RWPE2 (cell line): Measurements from ENCODE around the gene LAMTOR3.
A peak's percentile ranks its signal among the peaks of the same experiment; 100 is the strongest.

Experiments
- ATAC-seq: fragments of 200-7000 bp; cut with Tn5 transposase; 3 replicates; pipeline ENCODE4 v1.9.1; 2021; ENCODE audit warnings: low read depth
- DNase-seq: peaks from one replicate; pipeline ENCODE4 v3.0.0-alpha.2; 2020; ENCODE audit warnings: low spot score
- H3K27ac ChIP-seq: fragments of 450-650 bp; 2 replicates; pipeline ENCODE4 v1.5.1; 2017; ENCODE audit warnings: mild to moderate bottlenecking; ENCODE audit not compliant: poor library complexity, severe bottlenecking
- H3K27me3 ChIP-seq: fragments of 250-450 bp; sonication (Bioruptor Pico); 2 replicates; pipeline ENCODE4 v1.5.1; 2021; ENCODE audit warnings: mild to moderate bottlenecking, moderate library complexity; ENCODE audit not compliant: insufficient read depth, poor library complexity, severe bottlenecking
- H3K36me3 ChIP-seq: fragments of 250-450 bp; sonication (Bioruptor Pico); 2 replicates; pipeline ENCODE4 v1.5.1; 2020; ENCODE audit warnings: low read depth, mild to moderate bottlenecking, moderate library complexity
- H3K4me1 ChIP-seq: fragments of 250-450 bp; sonication (Bioruptor Pico); 2 replicates; pipeline ENCODE4 v1.5.1; 2021; ENCODE audit warnings: mild to moderate bottlenecking, moderate library complexity; ENCODE audit not compliant: insufficient read depth, poor library complexity, severe bottlenecking
- H3K4me3 ChIP-seq: fragments of 250-450 bp; sonication (Bioruptor Pico); 2 replicates; pipeline ENCODE4 v1.5.1; 2021; ENCODE audit warnings: mild to moderate bottlenecking, moderate library complexity; ENCODE audit not compliant: severe bottlenecking
- H3K9me3 ChIP-seq: fragments of 250-450 bp; sonication (Bioruptor Pico); 2 replicates; pipeline ENCODE4 v1.5.1; 2021; ENCODE audit warnings: mild to moderate bottlenecking, moderate library complexity; ENCODE audit not compliant: severe bottlenecking
- CTCF ChIP-seq: fragments of 450-650 bp; IDR thresholded peaks from one replicate; pipeline ENCODE4 v1.5.1; 2017; ENCODE audit warnings: mild to moderate bottlenecking, moderate library complexity; ENCODE audit not compliant: poor library complexity, severe bottlenecking

The LAMTOR3 gene

GRCh38 chr4:99859618-99860017 is 34.6 kb downstream of the LAMTOR3 start:
- H3K27me3 ChIP-seq = no peaks in the 10 kb centered on the region
- H3K4me3 ChIP-seq = no peak overlapping the region
- H3K4me1 ChIP-seq = peaks cover 4% of the 10 kb centered on the region
- H3K36me3 ChIP-seq = peaks cover 29% of the 10 kb centered on the region; the same call in 1 of the 2 replicates
- no peak for TF ChIP-seq CTCF
- DNase-seq (no peak), ATAC-seq (no peak)
- H3K27ac ChIP-seq = no peak overlapping the region
- H3K9me3 ChIP-seq = no peaks in the 10 kb centered on the region

- H3K36me3 ChIP-seq = peaks cover 37% of the 10 kb centered on the region
These were observed 36.9 kb downstream of the LAMTOR3 start for GRCh38 chr4:99857307-99857706.

GRCh38 chr4:99856166-99856565 is 38.1 kb downstream of the LAMTOR3 start:
- Histone ChIP-seq H3K27me3 (no peaks in the 10 kb centered on the region), H3K9me3 (no peaks in the 10 kb centered on the region), H3K36me3 (peaks cover 30% of the 10 kb centered on the region), H3K4me1 (no peaks in the 10 kb centered on the region), H3K27ac (no peak overlapping the region), H3K4me3 (no peak overlapping the region)
- no peak for TF ChIP-seq CTCF
- peak; percentile 99 for ATAC-seq
- no peak for DNase-seq

More at GRCh38 chr4:99857307-99857706, 36.9 kb downstream of the LAMTOR3 start:
- H3K27ac ChIP-seq = no peak overlapping the region
- H3K9me3 ChIP-seq = no peaks in the 10 kb centered on the region
- no peaks in the 10 kb centered on the region for H3K4me1 ChIP-seq
- no peak for TF ChIP-seq CTCF
- H3K27me3 ChIP-seq = no peaks in the 10 kb centered on the region
- H3K4me3 ChIP-seq = no peak overlapping the region
- DNase-seq (no peak), ATAC-seq (no peak)

- no peak for ATAC-seq
- H3K4me1 ChIP-seq = no peaks in the 10 kb centered on the region
- no peak overlapping the region for H3K27ac ChIP-seq
- no peaks in the 10 kb centered on the region for H3K9me3 ChIP-seq
- no peak for TF ChIP-seq CTCF
- H3K27me3 ChIP-seq = no peaks in the 10 kb centered on the region
- H3K36me3 ChIP-seq = peaks cover 30% of the 10 kb centered on the region
- H3K4me3 ChIP-seq = no peak overlapping the region
- DNase-seq = no peak
These were observed 38.5 kb downstream of the LAMTOR3 start for GRCh38 chr4:99855678-99856077.

- Histone ChIP-seq H3K27ac (no peak overlapping the region), H3K4me3 (no peak overlapping the region)
These were observed 40.2 kb downstream of the LAMTOR3 start for GRCh38 chr4:99853999-99854398.

More at GRCh38 chr4:99853999-99854398, 40.2 kb downstream of the LAMTOR3 start:
- no peaks in the 10 kb centered on the region for H3K4me1 ChIP-seq
- ATAC-seq (no peak), DNase-seq (no peak)
- no peaks in the 10 kb centered on the region for H3K27me3 ChIP-seq
- H3K36me3 ChIP-seq = peaks cover 30% of the 10 kb centered on the region
- TF ChIP-seq CTCF = no peak
- H3K9me3 ChIP-seq = no peaks in the 10 kb centered on the region
